Dedifferentiated amniotic fluid mesenchymal stem cell (primary cell): Measurements from ENCODE around the gene SLC38A8.
A peak's percentile ranks its signal among the peaks of the same experiment; 100 is the strongest.

Source experiments
- DNase-seq: peaks from one replicate; pipeline ENCODE4 v3.0.0-alpha.2; 2016; ENCODE audit errors: extremely low spot score

The SLC38A8 gene

GRCh38 chr16:84042308-84042878, at the start of gene SLC38A8:
Gene SLC38A8 (minus strand): TSS chr16:84042795. CDS start chr16:84042157, 638 bp downstream.
- no peak for DNase-seq

DNA sequence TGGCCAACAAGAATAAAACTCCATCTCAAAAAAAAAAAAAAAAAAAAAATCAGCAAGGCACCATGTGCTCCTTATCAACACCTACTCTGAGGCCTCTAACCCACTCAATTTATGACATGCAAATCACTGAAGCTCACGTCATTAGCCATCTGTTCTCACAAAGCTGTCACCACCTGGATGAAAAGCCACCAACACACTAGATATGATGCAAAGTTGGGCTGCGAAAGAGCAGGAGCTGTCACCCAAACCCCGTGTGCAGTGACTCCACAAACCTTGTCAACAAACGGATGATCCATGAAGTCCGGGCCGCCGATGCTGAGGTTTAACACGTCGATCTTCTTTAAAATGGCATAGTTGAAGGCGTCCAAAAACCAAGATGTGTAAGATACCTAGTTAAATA, 48.9 kb upstream of the SLC38A8 start:
- DNase-seq: no peak

- no peak for DNase-seq
These were observed 47.6 kb upstream of the SLC38A8 start for GRCh38 chr16:84090211-84090610.

DNA sequence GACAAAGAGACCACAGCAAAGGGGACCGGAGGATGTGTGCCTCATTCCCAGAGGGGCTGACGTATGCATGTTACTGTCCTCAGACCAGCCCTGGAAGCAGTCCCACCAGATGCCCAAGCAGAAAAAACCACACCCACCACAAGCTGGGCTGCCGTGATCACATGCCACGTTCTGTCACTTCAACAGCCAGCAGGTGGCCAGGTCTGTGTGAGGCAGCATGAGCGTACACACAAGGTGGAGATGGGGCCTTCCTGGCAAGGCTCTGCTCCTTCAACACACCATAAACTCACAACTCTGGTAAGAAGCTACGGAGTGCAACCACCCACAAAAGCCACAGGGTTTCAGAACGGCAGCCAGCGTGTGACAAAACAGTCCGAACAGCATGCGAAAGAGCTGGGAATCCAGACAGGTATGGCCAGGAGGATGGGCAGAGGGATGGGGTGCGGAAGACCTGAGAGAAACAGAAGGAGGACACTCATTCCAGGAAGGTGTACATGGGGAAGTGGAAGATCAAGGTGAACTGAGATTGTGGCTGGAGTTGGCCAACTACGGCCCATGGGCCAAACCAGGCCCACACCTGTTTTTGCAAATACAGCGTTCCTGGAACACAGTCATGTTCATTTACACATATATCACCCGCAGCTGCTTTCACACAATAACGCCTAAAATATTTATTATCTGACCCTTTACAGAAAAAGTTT, 46.2 kb upstream of the SLC38A8 start:
- DNase-seq: no peak

- DNase-seq: no peak
These were observed 45.0 kb upstream of the SLC38A8 start for GRCh38 chr16:84087466-84088151.

DNA sequence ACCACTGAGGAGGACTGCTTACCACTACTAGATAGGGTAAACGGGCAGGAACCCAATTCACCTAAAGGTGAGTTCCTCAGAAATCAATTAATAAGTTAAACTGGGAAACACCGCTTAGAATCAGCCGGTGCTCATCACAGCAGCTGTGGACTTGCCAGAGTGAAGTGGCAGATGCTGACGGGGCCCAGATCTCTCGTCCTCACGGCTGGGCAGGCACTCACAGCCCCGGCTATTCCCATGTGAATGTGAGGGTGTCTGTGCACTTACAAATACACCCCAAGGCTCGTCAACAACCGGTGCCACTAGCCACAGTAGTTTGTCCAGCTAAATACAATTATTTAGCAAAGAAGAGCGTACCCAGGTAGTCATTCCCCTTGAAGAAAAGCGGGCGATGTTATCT, 44.4 kb upstream of the SLC38A8 start:
- no peak for DNase-seq

- no peak for DNase-seq
These were observed 43.7 kb upstream of the SLC38A8 start for GRCh38 chr16:84086341-84086740.

DNA sequence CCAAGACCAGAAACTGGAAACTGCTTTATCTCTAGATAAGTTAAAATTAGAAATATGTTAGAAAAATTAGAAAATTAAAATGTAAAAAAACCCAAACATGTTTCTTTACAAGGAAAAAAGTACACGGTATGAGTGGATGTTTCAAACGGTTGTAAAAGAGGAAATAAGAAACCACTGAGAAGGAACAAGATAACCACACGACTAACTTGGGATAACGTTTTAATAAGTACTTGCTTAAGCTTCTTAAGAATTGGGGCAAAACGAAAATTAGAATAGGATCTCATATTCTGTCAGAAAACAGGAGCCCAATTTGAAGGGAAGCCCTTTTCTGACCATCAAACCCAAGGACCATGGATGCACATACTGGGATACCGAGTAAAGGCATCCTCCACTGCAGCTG, 43.2 kb upstream of the SLC38A8 start:
- no peak for DNase-seq

DNA sequence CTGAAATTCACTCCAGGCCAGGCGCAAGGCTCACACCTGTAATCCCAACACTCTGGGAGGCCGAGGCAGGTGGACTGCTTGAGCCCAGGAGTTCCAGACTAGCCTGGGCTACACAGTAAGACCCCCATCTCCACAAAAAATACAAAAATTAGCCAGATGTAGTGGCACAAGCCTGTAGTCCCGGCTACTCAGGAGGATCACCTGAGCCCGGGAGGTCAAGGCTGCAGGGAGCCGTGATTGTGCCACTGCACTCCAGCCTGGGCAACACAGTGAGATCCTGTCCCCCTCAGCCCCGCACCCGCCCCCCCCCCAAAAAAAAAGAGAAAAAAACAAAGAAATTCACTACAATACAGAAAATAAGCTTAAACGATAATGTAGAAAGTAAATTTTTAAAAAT, 42.7 kb upstream of the SLC38A8 start:
- no peak for DNase-seq

- DNase-seq: peak; percentile 28
These were observed 42.1 kb upstream of the SLC38A8 start for GRCh38 chr16:84084570-84085270.

DNA sequence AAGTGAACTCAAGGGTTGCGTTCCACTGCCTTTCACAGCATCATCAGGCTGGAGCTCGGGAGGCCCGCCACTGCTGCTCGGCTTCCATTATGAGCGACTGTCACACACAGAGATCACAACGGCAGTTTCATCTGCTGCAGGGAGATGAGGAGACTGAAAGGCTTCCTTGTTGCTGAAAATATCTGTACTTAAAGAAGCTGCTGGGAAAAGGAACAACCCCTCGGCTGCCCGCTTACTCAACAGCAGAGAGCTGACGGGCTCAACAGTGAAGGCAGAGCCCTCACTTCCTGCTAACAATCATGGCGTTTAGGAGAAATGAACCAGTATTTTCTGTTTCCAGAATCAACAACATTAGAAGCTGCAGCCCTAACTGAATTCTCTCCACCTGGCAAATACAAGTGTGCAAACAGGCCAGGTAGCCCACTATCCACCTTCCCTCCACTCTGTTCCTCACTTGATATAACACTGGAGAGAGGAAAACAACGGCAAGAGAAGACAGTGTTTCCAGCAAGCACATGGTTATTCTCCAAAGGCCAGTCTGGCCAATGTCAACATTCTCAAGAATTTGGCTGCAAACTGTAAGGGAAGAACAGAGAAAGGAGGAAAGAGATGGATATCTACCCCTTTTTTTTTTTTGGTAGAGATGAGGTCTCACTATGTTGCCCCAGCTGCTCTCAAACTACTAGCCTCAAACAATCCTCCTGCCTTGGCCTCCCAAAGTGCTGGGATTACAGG, 40.4 kb upstream of the SLC38A8 start:
- DNase-seq: no peak

GRCh38 chr16:84082110-84082509, 39.5 kb upstream of the SLC38A8 start:
- no peak for DNase-seq

GRCh38 chr16:84081446-84081989, 38.9 kb upstream of the SLC38A8 start:
- no peak for DNase-seq

- DNase-seq: no peak
These were observed 38.2 kb upstream of the SLC38A8 start for GRCh38 chr16:84080813-84081212.

GRCh38 chr16:84080378-84080777, 37.8 kb upstream of the SLC38A8 start:
- no peak for DNase-seq

GRCh38 chr16:84079664-84080063, 37.1 kb upstream of the SLC38A8 start:
- no peak for DNase-seq

- no peak for DNase-seq
These were observed 32.8 kb upstream of the SLC38A8 start for GRCh38 chr16:84075376-84075775.

DNA sequence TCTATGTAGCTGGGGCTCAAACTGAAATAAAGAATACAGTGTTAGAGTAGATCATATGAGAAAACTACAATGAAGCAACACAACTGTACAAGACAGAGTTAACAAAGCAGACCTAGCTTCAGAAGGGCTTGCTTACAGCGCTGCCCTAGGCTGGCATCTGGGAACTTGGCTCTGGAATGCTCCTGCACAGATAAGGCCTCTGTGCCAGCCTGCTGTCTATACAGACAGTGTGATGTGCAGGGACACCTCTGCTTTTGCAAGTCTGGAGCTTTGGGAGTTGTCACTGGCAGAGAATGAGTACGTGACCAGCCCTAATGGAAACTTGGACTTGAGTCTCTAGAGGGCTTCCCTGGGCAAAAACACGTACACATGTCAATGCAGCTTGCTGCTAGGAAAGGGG, 32.1 kb upstream of the SLC38A8 start:
- no peak for DNase-seq

GRCh38 chr16:84072014-84072413, 29.4 kb upstream of the SLC38A8 start:
- DNase-seq: no peak

- DNase-seq: no peak
These were observed 28.5 kb upstream of the SLC38A8 start for GRCh38 chr16:84071121-84071520.

DNA sequence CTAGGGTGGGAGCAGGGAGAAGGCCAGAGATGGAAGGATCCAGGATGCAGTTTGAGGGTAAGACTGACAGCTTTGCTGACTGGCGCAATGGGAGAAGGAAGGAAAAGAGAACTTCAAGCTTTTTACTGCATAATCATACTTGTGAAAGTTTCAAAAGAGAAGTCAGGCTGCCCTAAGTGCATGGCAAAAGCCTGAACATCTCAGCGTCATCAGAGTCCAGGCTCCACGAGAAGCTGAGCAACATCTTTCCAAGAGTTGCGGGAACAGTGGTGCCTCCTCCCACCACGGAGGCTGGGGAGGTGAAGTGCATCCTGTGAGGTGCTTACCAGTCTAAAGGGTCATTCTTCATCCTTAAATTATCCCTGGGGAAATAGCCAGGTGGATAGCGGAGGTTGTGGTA, 26.9 kb upstream of the SLC38A8 start:
- no peak for DNase-seq
